RPMI7951 (cell line): ENCODE measurements around the gene PDZD4. TPM values are rescaled to one million over a fixed set of nuclear protein-coding genes. Genes with fewer than 3 reads are reported as not detected.

ENCODE experiments used
- DNase-seq: peaks from one replicate; pipeline ENCODE4 v3.0.0-alpha.2; 2012; ENCODE audit warnings: low read depth
- total RNA-seq: library from RNA; depleted of rRNA; stranded (reverse); fragments of >200 nt; shearing (Covaris generic); gene quantifications from 2 replicates; pipeline ENCODE4 v1.2.3, GENCODE V29; 2014

Gene PDZD4
- total RNA-seq, 1 experiment from 2014 or later, result 0.12 TPM

DNA sequence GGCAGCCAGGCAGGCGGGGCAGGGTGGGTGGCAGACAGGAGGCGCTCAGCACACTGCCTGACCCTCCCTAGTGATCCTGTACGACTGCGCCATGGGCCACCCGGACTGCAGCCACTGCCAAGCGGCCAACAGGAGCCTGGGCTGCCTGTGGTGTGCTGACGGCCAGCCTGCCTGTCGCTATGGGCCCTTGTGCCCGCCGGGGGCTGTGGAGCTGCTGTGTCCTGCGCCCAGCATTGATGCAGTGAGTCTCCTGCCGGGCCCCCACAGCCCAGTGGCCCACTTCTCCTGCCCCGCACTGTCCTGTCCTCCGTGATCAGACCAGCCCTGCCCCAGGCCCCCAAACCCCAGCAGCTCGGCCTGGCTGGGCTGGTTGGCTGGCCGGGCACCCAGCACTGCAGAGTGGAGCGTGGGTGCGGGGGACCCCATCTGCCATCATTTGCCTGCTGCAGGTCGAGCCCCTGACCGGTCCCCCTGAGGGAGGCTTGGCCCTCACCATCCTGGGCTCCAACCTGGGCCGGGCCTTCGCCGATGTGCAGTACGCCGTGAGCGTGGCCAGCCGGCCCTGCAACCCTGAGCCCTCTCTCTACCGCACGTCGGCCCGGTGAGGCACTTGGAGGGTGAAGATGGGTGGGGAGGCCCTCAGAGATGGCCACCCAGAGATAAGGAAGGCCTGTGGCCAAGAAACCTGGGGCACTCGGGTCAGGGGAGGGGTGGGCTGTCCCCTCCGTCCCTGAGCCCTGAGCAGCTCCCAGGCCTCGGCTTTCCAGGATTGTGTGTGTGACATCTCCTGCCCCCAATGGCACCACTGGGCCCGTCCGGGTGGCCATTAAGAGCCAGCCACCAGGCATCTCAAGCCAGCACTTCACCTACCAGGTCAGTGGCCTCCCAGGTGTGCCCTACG lies 58.7 kb downstream of the PDZD4 start:
- no peak for DNase-seq

DNA sequence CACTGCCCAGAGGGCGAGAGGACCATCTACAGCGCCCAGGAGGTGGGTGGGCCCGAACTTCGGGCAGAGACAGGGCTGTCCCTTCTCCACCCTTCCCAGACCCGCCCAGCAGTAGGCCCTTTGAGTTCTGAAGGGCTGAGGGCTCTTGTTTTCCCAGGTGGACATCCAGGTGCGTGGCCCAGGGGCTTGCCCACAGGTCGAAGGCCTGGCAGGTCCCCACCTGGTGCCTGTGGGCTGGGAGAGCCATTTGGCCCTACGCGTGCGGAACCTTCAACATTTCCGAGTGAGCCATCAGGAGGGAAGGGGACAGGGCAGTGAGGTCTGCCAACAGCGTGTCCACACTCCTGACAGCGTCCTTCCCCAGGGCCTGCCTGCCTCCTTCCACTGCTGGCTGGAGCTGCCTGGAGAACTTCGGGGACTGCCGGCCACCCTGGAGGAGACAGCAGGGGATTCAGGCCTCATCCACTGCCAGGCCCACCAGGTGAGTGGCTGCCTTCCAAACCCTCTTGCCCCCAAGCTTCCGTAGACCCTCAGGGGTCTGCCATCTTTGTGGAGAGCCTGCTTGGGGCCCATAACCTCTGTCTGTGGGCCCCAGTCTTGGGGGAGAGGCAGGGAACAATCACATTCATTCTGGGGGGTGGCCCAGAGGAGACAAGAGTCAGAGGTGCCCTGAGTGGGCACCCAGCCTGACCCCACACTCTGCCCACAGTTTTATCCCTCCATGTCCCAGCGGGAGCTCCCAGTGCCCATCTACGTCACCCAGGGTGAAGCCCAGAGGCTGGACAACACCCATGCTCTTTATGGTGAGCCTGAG lies 59.5 kb downstream of the PDZD4 start:
- no peak for DNase-seq

DNA sequence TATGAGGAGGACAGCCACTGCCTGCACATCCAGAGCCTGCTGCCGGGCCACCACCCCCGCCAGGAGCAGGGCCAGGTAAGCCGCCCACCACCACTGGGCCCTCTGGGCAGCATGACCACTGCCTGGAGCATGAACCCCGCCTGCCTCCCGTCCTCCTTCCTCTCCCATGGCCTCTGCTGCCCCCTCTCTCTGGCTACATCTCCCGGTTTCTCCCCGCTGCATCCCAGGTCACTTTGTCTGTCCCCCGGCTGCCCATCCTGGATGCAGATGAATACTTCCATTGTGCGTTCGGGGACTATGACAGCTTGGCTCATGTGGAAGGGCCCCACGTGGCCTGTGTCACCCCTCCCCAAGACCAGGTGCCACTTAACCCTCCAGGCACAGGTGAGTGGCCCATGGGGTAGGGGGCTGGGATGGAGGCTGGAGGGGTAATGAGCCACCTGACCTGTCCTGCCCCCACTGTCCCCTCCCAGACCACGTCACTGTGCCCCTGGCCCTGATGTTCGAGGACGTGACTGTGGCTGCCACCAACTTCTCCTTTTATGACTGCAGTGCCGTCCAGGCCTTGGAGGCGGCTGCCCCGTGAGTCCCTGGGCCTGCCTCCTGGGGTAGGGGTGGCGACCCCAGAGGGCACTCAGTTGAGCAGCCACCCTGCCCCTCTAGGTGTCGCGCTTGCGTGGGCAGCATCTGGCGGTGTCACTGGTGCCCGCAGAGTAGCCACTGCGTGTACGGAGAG lies 60.3 kb downstream of the PDZD4 start:
- DNase-seq, result no peak

DNA sequence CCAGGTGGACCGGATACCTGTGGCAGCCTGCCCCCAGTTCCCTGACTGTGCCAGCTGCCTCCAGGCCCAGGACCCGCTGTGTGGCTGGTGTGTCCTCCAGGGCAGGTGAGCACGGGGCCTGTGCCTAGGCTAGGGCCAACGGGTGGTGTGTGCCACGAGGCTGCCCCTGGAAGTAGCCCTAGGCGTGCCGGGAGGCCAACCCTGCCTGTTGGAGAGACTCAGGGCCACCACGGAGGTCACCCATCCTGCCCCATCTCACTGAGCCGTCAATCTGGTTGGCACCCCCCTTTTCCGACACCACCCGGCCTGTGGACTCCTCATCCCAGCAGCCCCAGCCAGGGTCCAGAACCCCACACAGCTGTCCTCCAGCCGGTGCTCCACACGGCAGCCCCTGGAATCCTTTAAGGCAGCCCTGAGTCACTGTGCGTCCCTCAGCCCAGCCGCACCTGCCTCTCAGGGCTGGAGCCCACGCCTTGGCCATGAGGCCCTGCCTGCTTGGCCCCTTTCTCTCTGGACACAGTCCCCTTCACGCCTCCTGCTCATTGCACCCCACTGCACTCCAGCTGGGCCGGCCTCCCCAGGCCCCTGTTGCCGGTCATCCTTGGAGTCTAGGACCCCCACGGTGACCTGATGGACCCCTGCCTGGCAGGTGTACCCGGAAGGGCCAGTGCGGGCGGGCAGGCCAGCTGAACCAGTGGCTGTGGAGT lies 61.0 kb downstream of the PDZD4 start:
- DNase-seq, result no peak

DNA sequence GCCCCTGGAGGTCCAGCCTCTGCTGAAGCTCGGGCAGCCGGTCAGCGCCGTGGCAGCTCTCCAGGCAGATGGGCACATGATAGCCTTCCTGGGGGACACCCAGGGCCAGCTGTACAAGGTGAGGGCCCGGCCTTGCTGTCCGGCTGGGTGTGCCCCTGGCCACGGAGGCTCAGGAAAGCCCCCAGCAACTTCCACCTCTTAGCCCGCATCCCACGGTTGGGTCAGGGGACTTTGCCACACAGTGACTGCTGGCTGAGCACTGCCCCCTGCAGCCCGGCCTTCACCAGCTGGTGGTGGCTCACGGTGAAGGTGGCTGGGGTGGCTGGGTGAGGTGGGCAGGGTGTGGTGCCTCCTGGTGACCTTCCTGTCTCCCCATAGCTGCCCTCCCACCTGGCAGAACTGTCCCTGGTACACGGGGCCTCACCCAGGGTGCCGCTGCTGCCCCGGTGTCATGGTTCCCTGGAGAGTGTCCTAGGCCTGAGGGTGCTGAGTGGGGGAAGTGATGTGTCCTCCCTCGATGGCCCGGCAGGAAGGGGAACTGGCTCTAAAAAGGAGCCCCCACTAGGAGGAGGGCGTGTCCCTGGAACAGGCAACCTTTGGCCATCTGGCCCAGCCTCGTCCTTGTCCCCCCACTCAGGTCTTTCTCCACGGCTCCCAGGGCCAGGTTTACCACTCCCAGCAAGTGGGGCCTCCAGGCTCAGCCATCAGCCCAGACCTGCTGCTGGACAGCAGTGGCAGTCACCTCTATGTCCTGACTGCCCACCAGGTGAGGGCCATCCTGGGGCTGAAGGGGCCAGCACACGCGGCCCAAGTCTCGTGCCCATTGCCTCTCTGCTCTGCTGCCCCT lies 61.8 kb downstream of the PDZD4 start:
- no peak for DNase-seq

DNA sequence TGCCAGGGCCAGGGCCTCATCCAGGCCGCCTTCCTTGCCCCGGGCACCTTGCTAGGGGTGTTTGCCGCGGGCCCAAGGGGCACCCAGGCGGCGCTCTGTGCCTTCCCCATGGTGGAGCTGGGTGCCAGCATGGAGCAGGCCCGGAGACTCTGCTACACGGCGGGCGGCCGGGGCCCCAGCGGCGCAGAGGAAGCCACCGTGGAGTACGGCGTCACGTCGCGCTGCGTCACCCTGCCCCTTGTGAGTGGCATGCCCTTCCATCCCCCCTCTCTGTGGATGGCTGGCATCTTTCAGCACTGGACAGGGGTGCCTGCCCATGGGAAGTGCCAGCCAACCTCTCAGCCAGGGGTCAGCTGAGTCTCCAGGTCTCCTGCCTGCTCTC lies 62.7 kb downstream of the PDZD4 start:
- no peak for DNase-seq

DNA sequence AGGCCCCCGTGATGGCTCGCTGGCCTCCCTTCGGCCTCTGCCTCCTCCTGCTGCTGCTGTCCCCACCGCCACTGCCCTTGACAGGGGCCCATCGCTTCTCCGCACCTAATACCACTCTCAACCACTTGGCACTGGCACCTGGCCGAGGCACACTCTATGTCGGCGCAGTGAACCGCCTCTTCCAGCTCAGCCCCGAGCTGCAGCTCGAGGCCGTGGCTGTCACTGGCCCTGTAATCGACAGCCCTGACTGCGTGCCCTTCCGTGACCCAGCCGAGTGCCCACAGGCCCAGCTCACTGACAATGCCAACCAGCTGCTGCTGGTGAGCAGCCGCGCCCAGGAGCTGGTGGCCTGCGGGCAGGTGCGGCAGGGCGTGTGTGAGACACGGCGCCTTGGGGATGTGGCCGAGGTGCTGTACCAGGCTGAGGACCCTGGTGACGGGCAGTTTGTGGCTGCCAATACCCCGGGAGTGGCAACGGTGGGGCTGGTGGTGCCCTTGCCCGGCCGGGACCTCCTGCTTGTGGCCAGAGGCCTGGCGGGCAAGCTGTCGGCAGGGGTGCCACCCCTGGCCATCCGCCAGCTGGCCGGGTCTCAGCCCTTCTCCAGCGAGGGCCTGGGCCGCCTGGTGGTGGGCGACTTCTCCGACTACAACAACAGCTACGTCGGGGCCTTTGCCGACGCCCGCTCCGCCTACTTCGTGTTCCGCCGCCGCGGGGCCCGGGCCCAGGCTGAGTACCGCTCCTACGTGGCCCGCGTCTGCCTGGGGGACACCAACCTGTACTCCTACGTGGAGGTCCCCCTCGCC lies 63.3 kb downstream of the PDZD4 start:
- DNase-seq, result no peak

DNA sequence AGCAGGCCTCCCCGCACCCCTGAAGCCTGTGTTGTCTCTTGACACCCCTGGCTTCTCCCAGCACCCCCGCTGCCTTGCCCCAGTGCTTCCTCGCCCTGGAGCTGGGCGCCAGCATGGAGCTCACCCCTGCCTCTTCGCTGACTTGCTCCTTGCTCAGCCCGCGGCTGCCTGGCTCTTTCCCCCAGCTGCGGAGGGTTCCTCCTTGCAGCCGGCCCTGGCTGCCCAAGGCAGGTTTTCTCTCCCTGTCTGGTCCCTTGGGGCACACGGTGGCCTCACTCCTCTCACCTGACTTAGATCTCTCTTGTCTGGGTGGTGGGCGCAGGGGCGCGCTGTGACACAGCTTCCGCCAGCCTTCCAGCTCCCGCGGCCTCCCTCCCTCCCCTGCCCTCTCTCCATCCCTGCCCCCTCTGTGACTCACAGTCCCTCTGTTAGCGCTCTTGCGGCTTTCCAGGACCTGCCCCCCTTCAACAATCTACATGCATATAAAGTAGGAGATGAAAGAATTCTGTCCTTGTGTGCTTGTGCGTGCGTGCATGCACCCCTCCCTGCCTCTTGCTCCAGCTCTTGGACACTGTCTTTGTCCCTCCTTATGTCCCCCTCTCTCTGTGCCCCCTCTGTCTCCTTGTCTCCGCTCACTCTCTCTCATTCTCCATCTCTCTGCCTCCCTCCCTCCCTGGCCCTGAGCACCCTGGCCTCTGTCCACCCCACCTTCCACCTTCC lies 64.1 kb downstream of the PDZD4 start:
- DNase-seq, result peak; percentile 75

DNA sequence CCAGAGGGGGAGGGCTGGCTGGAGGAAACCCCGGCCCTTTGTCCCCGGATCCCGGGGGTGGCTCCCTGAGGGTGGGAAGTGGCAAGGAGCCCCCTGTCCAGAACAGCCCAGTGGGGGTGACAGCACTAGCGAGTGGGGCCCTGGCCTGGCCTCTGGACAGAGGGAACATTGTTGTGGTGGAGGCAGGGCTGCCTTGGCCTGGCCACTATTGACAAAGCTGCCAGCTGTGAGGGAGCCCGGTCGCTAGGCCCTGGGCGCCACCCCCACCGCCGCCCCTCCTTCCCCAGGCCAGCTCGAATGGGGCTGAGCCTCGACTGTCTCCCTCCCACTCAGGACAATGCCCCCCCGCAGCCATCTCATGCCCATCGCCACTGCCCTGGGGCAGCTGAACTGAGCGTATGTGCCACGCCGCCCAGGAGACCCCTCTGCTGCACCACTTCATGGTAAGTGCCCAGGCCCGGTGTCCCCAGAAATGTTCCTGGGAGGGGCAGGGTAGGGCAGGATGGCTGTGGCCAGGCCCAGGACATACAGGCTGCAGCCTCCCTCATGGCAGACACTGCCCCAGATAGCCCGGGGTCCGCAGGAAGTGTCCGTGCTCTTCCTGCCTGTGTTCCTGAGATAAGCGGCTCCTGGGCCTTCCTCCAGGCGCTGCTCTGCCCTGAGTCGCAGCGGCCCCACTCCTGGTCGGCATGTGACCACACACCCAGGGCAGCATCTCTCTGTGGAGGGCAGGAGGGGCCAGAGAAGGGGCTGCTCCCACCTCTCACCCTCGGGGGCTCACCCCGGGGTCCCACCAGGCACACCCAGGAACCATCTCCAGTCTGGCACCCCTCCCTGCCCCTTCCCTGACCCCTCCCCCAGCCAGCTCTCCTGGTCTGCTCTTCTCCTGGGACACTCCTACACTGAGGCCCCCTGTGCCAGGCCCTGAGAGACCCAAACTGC lies 64.9 kb downstream of the PDZD4 start:
- DNase-seq, result peak; percentile 45

DNA sequence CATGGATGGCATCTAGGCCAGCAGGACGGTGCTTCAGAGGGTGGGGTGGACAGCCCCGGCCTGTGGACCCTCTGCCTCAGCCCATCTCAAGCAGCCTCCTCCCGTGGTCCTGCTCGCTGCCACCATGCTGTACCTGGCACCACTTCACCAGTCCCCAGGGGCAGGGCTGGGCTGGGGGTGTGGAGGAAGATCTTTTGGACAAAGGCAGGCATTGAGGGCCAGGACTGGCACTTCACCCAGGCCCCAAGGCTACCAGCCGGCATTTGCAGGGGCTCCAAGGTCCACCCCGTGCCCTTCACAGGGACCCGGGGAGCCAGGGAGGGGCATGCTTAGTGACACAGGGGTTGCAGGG lies 65.6 kb downstream of the PDZD4 start:
- DNase-seq, result no peak

DNA sequence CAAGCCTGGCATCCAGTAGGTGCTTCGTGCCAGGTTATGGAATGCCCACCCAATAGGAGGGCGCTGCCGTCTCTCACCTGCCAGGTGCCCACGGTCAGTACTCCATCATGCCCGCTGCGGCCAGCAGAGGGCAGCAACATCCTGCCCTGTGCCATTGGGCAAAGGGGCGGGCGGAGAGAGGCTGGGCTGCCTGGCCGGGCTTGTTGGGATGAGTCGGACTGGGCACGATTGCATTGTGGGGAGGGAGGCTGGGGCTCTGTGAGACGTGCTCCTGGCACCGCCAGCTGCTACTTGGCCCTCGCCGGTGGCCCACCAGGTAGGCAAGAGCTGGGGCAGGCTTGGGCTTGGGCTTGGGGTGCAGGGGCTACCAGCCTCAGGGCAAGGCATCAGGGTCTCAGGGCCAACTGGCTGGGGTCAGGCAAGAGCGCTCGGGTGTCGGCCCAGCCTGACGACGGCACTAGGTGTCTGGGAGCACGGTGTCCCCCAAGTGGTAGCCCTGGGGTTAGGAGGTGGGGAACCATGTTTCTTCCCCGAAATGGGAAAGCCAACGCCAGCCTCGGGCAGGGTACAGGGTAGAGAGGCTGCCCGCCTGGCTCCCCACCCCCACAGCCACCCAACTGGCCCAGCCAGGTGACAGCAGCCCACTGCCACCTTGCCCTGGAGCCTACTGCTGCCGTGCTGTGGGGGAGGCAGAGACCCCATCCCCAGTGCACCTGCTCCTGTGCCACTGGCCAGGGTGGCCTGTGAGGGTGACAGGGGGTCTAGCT lies 66.2 kb downstream of the PDZD4 start, which contains the start of gene PLXNB3:
PLXNB3 (plus strand) TSS at position 261 of the 767 bp plus-strand sequence. CDS start 1,287 bp downstream, outside the sequence.
- peak; percentile 65 for DNase-seq

DNA sequence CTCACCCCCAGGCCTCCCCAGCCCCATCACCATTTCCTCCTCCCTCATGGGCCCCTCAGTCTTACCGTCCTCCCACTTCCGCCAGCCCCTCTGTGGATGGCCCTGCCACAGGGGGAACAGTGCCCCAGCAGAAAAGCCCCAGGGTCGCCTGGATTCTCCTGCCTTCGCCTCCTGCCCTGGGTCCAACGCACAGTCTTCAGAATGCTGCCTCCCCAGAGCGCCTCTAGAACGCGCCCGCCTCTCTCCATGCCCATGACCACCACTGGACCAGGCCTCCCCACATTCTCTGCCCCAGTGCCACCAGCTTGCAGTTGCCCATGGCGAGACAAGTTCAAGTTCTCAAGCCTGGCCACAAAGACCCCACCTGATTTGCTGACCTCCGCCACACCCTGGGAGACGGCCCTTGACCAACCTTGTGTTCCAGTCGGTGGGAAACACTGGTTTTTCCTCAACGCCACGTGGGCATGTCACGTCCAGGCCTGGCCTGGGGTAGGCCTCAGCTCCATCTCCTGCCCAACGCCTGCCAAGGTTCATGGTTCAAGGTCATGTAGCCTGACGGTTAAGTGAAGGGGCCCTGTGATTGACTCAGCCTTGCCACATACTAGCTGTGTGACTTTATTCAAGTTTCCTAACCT lies 66.9 kb downstream of the PDZD4 start:
- no peak for DNase-seq

DNA sequence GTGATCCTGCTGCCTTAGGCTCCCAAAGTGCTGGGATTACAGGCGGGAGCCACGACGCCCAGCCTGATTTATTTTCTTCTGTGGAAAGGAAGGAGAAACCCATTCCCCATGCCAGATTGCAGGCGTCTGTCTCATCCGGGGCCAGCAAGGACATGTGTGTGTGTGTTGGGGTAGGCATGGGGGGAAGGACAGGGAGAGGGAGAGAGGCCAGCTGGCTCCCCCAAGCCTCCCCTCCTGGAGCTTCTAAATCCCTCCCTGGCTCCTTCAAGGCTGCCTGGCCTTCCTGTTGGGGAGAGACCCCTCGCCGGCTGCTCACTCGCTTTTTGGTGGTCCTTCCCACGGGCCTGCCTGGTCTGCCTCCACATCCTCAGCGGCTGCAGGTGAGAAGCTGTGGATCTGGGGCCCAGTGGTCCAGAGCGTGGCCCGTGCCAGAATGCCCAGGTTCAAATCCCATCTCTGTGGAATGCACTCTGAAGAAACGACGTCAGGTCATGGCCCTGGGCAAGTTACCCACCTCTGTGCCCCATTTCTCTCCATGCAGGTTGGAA lies 67.6 kb downstream of the PDZD4 start:
- DNase-seq, result no peak

DNA sequence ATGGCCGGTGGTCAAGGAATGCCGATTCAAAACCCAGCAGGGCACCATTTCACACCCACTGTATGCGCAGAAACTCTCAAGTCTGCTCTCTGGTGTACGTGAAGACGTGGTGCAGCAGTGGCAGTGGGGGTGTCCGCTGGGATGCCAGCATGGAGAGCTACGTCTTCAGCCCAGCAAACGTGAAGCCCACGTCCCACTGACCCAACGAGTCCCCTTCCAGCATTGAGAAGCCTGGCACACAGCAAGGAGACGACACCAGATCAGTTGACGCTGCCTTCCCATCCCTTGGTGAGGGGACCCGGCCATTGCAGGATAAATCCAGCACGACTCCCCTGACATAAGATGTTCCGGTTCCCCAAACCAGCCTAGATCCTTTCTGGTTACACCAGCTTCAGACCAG lies 68.5 kb downstream of the PDZD4 start:
- no peak for DNase-seq

DNA sequence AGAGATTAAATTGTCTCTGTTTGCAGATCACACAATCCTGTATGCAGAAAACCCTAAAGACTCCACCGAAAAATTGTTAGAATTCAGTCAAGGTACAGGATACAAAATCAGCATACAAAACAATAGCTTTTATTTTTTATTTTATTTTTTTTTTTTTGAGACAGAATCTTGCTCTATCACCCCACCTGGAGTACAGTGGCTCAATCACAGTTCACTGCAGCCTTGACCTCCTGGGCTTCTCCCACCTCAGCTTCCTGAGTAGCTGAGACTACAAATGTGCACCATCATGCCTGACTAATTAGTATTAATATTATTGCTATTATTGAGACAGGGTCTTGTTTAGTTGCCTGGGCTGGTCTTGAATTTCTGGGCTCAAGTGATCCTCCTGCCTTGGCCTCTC lies 75.2 kb downstream of the PDZD4 start:
- DNase-seq, result no peak
